Measurements from ENCODE around the gene HNRNPUL2.

Gene HNRNPUL2

DNA sequence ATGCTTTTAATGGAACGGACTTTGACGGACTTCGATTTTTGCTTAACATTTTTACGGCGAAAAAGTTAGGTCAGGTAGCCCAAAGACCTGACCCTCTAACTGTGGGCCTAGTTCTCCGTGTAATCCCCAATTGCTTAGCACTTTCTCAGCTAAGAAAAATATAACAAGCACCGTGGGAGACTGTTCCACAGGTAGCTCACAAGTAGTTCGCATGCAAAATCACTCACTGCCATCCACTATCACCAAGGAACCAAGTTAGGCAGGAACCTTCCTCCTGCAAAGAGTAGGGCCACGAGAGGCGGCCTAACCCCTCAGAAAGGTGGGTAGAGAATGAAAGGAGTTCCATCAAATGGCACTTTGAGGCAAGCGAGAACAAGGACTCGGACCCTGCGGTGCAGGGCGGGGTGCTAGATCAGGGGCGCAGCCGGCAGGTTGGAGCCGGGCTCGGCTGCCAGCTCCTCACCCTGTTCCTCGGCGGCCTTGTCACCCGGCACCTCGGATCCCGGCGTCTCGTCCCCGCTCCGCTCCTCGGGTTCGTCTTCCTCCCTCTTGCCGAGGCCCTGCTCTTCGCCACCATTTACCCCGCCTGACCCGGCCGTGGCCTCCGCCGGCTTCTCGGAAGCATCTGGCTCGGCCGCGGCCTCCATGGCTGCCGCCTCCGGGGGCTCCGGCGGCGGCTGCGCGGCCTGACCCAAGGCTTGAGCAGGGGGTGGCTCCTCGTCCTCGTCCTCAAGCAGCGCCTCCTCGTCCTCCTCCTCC, 922 bp downstream of the HNRNPUL2 start:
- DNase-seq: no peak

DNA sequence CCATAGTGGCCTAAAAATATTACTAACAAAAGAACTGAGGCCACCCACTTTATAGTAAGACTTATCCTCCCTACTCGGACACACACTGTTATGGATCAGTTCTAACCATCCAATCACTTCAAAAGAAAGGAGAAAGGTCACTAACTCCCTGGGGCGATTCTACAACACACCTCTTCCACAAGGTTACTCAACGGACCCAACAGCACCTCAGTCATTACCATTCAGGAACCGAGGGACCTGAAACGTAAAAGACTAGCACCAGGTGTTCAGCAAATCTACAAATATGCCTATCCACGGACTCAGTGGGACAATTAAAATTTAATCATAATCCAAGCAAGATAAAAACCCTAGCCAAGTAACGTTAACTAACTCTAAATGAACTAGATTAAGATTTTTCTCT, 1.6 kb downstream of the HNRNPUL2 start:
- DNase-seq: no peak

DNA sequence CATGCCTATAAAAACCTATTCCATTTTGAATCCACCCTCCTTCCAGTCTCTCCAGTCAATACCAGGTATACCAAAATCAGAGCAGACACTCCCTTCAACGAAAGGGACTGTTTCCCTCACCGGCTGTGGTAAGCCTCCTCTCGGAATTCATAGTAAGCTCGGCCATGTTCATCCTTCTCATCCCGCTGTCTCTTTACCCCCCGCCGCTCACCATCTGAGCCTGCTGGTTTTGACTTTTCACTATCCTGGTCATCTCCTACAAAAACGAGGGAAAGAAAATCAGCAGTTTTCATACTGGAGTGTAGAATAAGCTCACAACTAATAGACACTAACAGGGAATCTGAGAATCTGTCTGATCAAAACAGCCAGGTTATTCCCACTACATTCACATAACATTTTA, 3.1 kb downstream of the HNRNPUL2 start:
- DNase-seq: no peak

DNA sequence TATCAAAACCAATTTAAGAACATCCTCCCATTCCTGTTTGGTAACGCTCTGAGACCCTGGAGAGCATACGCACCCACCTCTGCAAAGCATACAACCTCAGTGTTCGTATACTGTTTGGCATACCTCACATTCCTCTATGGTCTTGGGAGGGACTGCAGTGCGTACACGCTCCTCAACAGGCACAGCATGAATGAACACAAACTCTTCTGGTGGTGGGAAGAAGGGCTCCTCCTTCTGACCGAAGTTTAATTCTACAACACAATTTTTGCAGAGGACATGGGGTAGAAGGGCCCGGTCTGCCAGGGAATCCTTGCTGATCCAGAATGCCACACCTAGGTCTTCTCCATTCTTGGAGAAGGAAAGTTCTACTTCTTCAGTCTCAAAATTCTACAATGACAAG, 5.3 kb downstream of the HNRNPUL2 start:
- DNase-seq: no peak

DNA sequence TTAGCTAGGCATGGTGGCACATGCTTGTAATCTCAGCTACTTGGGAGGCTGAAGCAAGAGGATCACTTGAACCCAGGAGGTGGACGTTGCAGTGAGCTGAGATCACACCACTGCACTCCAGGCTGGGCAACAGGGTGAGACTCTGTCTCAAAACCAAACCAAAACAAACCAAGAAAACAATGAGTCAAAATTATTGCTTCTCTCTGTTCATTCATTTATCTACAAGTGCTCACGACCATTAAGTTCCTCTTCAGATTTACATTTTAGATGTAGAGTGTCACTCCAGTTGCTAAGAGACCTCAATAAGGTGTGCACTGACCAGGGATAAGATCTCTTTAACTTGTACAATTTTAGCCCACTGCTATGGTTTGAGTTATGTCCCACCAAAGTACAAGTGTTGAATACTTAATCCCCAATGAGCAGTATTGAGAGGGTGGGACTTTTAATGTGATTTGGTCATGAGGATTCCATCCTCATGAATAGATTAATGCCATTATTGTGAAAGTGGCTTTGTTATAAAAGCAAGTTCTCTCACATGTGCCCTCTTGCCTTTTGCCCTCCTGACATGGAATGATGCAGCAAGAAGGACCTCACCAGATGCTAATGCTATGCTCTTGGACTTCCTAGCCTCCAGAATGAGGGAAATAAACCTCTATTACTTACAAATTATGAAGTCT, 7.8 kb downstream of the HNRNPUL2 start:
- DNase-seq: no peak

DNA sequence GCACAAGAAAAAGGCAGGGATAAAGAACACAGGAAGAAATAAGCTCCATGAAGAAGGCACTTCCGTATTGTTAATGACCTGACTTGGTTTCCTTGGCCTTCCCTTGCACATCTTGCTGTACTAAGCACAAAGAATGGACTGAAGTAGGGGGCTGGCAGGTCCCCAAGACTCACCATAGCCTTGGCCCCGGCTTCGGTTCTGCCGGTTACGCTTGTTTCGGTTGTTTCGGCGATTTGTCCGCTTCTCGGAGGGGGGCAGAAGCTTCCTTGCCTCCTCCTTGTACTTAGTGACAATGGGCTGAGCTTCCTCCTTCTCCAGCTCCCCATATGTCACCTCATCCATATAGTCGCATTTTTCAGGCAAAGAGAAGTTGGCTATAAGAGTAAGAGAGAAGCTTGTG, 10.4 kb downstream of the HNRNPUL2 start:
- DNase-seq: no peak

DNA sequence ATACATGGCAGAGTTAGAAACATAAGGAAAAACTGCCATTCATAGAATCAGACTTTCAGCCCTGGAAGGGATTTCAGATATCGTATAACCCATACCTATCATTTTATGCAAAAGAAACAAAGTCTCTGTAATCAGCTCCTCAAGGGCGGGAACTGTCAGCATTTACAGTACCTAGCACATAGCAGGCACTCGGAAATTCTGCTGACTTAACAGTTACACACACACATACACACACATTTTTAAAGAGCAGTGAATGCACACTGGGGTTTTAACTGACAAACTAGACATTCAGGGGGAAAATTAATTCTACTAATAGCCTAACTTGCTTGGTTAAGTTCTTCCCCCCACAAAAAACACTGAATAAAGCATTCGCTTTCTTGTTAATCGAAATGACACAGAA, 11.1 kb downstream of the HNRNPUL2 start:
- no peak for DNase-seq

DNA sequence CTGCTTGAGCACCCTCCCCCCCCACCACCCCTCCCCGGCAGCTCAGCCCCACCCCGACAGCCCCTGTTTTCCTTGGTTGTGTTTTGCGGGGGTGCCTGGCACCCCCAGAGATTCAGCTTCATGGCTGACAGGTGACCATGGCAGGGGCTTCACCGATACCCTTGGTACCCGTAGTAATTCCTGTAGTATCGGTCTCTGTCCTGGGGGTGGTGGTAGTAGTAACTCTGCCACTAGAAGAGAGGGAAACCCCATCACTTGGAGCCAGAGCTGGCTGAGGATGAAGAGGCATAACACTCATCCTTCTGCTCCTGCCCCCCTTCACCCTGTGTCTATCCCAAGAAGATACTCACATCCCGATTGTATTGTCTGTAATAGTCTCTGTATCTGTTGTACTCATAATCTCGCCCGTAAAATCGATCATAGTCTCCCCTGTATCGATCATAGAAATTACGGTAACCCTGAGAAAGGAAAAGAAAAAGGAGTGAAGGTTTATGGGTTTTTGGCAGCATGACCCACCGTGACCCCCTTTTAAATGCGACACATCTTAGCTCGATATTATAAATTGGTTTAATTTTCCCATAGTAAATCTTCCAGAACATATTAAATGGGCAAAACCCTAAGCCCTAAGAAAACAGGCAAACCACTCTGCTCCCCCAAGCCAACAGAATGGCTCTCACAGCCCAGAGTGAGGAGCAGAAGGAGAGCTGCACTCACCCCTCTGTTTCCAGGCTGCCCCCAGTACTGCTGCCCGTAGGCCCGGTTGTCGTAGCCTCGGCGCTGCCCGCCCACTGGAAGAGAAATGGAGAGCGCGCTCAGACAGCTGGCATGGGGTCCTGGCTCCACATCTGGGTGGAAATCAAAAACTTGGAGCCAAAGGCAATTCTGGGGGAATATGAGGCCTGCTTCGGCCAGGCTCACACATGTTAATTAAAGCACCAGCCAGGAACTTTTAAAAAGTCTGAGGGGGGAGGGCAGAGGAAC, 11.8 kb downstream of the HNRNPUL2 start:
- DNase-seq: no peak

DNA sequence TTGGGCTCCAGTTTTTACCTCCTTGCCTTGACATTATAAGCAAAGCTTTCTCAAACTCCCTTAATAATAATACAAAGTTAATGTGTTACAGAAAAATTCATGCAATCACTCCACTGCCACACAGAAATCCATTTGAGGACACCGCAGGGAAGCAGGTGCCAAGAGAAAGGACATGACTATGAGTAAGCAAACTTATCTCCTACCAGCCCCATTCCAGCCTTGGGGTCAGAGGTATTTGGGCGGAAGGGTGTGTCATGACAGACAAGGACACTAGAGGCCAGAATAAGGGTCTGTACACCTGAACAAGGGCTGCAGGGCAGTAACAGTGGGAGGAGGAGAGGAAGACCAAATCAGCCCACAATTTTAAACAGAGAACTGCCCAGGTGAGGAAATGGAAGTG, 13.9 kb downstream of the HNRNPUL2 start:
- DNase-seq: no peak

DNA sequence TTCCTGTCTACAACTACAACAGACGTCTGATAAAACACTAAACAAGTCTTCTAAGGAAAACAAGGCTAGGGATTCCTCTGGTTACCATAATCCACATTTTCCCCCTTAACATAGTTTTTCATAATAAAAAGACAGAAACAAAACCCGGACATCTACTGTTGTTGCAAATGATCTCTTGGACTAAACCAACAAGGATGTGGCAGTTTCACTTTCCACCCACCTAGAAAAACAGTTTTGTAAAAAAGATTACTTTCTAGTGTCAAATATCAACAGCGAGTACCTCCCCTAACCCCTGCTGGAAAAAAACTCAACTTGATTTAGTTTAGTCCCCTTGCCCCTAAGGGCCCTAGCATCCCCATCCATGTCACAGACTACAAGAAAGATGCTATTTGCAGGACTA, 14.4 kb downstream of the HNRNPUL2 start:
- no peak for DNase-seq

DNA sequence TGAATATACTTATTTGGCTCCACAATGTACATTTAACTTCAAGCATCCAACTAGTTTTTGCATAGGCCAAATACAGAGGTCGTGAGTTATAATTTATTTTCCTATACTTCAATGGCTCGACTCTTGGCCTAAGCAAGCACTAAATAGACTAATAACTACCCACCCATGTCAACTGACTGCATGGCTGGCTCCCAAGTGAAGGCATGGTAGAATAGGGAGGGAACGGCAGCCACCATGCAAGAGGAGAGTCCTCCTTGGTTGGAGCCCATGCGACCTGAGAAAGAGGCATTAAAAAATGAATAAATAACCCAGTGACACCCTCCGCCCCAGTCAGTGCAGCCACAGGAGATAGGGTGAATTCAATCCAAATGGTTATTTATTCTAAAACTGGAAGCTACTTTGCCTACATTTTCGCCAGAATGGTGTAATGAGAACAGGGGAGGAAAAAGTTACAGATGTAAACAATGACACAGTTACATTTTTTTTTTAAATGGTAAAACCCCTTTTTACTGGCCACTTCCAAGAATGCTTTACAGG, 14.9 kb downstream of the HNRNPUL2 start:
- no peak for DNase-seq

DNA sequence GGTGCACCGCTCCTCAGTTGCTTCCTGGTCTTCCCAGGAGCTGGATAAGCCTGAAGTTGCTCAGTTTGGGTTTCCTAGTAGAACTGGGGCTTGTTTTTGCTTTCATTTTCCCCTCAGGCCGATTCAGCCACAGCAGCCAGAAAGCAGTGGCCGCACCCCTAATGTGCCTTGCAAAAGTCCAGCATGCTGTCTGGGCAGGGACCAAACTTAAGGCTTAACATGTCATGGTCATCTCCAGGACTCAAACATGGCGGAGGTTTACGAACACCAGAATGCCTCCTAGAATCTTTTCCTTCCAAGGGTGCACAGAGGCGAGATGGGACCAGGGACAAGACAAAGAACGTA, 17.3 kb downstream of the HNRNPUL2 start:
- DNase-seq: peak; percentile 80

DNA sequence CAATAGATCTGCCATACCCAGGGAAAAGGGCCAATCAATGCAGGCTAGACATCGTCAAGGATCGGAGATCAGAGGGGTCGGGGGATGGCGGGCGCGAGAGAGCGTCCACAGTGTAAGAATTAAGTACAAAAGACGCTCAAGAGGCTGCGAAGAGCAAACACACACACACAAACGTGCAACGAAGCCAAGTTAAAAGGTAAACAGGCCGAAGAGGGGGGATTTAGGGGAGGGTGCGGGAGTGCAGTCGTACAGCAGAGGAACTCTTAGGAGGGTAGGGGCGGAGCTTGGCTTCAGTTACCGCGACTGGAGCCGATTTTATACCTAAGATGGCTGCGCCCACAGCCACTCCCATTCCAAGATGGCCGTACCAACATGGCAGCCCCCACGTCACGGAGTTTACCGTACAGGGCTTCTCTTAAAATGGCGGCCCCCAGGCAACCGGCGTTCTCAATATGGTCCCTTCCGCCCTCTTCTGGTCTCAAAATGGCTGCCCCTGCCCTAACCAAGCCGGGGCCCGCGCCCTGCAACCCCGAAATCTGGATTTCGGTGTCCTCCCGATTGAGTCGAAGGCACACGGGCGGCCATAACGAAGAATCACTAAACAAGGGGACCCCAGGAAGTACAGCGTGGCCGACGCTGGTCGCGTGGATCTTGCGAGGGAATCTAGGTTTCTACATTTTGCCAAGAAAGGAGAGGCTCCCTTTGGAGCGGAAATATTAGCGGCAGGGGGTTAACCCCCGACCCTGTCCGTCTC, 17.8 kb downstream of the HNRNPUL2 start:
- DNase-seq: peak; percentile 98

DNA sequence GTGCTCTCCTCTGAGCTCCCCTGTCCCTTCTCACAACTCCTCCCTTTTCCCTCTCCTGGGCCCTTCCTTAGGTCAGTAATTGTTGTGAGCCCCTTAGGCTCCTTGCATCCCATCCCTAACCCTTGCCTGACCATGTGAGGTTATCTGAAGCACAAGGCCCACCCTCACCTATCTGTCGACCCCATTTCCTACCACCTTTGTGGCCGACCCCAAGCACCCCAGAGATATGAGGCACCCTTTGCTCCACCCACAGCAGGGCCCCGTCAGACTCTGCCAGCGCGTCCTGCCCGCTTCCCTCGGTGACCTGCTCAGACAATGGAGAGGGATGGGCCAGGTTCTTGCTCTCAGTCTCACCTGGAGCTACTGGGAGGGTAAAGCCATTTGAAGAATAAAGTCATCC, 18.5 kb downstream of the HNRNPUL2 start:
- no peak for DNase-seq

DNA sequence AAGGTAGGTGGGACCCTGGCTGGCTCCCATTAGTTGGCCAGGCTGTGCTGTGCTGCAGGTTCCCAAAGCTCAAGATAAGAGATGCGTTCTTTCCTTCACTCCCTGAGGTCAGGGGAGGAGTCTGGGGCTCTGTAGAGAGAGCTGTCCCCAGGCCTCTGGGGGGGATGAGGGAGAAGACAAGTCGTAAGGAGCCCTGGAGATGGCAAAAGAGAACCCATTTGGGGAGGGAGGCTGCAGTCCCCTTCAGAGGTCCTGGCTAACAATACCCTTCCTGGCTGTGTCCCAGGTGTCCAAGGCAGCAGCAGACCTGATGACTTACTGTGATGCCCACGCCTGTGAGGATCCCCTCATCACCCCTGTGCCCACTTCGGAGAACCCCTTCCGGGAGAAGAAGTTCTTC, 18.9 kb downstream of the HNRNPUL2 start:
- no peak for DNase-seq

DNA sequence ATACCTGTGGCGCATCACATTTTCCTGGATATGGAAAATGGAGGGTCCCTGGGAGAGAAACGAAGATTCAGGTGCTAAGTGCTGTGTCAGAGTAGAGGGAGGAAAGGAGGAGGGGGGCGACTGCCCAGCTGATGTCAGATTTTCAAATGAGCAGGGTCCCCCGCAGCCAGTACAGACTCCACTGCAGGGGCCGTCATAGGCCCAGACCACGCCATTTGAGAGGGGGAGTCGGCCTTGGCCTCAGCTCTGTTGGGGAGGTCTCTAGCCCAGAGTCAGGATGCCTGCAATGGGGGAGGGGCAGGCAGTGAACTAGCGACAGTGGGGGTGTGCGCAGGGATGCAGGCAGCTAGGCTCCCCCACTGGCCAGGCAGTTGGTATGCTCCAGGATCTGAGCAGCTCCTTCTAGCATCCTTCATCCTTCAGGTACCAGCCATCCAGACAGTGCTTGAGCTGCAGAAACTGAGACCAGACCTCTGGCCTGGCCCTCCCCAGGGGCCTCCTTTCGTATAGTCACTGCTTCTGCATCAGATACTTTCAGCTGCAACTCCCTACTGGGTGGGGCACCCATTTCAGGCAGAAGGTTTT, 19.9 kb downstream of the HNRNPUL2 start, which contains the start of the genes BSCL2 and GNG3:
TSS of gene BSCL2 (minus strand) at position 148 of the 585 bp plus-strand sequence. CDS start 229 bp downstream, outside the sequence.
TSS of gene GNG3 (plus strand) at position 400 of the 585 bp plus-strand sequence. CDS start 620 bp downstream, outside the sequence.
- DNase-seq: no peak

DNA sequence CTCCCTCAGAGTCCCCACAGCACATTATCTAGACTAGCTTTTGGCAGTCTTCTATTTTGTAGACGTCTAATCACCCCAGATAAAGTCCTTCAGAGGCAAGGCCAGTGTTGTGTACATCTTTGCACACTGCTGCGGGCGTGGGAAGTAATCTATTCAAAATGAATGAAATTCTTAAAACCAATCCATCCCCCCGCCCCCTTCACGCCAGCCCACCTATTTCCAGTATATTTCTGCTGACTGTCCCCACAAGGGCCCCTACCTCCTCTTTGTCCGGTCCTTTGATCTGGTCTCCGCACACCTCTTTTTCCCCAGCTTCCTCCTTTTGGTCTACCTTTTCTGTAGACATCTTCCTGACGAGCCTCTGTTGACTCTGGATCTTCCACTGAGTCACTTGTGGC, 20.4 kb downstream of the HNRNPUL2 start:
- no peak for DNase-seq

DNA sequence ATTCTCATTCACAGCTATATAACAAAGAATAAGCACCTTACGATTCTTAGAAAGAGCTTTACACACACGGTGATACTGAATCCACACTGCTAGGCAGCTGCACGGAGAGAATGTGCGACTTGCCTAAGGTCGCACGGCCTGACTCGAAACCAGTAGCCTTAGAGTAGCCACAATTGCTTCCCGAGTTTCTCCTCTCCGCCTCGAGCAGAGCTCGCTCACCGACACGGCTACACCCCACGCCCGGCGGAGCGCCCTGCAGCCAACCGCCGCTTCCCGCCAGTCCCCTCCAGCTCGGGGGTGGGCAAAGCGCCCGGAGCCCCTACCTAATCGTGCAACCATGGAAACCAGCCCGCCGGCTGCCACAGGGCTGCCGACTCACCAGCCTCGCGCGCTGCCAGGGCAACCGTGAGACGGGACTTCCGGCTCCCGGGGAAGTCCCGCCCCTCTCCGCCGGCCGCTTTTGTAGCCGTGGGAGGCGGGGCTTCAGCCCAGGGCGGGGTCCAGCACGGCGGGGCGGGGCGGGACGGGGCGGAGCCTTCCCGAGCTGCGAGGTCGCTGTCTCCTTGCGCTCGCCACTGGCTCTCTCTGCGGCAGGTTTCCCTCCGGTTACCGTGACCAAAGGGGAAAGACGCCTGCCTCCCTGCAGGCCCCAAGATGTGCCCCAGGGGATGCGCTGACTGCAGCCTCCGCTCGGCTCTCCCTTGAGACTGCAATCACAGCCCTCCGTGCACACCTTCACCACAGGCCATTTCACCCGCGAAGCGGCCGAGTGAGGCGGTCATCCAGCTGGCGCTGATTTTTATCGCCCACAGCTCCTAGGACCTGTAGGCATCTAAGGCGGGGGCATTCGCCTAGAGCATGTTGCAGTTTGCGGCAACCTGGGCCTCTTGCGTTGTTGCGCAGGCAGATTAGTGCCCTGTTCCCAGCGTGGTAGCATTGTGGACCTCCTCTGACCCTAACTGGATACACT, 21.1 kb downstream of the HNRNPUL2 start:
- DNase-seq: peak; percentile 95

DNA sequence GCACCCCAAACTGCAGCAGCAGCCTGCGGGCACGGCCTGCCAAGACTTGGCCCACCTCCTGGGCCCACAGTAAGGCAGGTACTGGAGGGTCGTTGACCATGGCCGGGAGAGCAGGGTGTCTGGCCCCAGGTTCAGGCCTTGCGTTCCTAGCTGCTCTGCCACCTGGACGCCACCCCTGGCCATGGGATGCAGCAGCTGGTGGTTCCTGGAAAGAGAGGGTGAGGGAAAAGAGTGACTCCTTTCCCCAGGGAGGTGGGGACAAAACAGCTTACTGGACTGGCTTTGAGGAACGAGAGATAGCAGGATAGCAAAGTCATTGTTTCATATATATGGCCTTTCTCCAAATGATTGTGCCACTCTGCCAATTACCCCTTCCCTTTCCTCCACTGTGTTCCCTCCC, 21.8 kb downstream of the HNRNPUL2 start:
- peak; percentile 39 for DNase-seq

DNA sequence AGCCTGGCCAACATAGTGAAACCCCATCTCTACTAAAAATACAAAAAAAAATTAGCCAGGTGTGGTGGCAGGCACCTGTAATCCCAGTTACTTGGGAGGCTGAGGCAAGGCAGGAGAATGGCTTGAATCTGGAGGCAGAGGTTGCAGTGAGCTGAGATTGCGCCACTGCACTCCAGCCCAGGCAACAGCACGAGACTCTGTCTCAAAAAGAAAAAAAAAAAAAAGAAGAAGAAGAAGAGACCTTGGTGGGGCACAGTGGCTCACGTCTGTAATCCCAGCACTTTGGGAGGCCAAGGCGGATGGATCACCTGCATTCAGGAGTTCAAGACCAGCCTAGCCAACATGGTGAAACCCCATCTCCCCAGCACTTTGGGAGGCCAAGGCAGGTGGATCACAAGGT, 23.3 kb downstream of the HNRNPUL2 start:
- DNase-seq: peak; percentile 60

DNA sequence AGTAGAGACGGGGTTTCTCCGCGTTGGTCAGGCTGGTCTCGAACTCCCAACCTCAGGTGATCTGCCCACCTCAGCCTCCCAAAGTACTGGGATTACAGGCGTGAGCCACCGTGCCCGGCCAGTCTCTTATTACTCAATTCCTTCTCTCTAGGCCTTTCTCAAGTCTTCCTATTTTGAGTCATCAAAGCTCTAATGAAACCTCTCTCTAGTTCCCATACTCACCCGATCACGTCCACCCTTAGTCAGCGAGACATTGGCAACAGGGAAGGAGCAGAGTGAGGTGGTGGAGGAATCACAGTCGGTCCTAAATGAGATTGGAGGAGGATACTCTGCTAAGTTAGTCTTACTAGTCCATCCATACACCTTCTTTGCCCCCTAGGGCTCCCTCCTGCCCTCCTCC, 25.0 kb downstream of the HNRNPUL2 start:
- peak; percentile 95 for DNase-seq
